NCI-H2029 treated with DMSO at 0.1 percent for 48 hours (cell line): Measurements from ENCODE around the gene RAB9A.
"Not testable (repeated sequence)": the region's sequence is repeated elsewhere in the genome, so short reads cannot be mapped to it uniquely, and the experiment has no call there.

Source experiments
- DNase-seq: peaks from one replicate; lab custom pipeline; 2025; lab: John Stamatoyannopoulos, UW

RAB9A gene

GRCh38 chrX:13688958-13689740, at the start of gene RAB9A:
Gene RAB9A, plus strand, starts transcription at chrX:13689128. Its CDS starts 19,619 bp downstream, at chrX:13708747.
- no peak for DNase-seq

- not testable (repeated sequence) for DNase-seq
These were observed 47.2 kb upstream of the RAB9A start for GRCh38 chrX:13641684-13642083.

GRCh38 chrX:13645464-13646153, 43.3 kb upstream of the RAB9A start:
- no peak for DNase-seq

GRCh38 chrX:13646154-13646549, 42.8 kb upstream of the RAB9A start:
- DNase-seq: no peak

- no peak for DNase-seq
These were observed 41.2 kb upstream of the RAB9A start for GRCh38 chrX:13647709-13648212.

GRCh38 chrX:13648336-13648735, 40.6 kb upstream of the RAB9A start:
- DNase-seq: not testable (repeated sequence)

GRCh38 chrX:13649838-13650237, 39.1 kb upstream of the RAB9A start:
- no peak for DNase-seq

GRCh38 chrX:13650318-13650717, 38.6 kb upstream of the RAB9A start:
- DNase-seq: no peak

GRCh38 chrX:13651150-13651549, 37.8 kb upstream of the RAB9A start:
- no peak for DNase-seq

- no peak for DNase-seq
These were observed 36.6 kb upstream of the RAB9A start for GRCh38 chrX:13652287-13652793.

GRCh38 chrX:13652850-13653693, 35.9 kb upstream of the RAB9A start, which contains the start of gene TCEANC:
Gene TCEANC, plus strand, starts transcription at chrX:13653141. Its CDS starts 9,368 bp downstream, at chrX:13662509.
- no peak for DNase-seq

GRCh38 chrX:13654116-13654515, 34.8 kb upstream of the RAB9A start:
- no peak for DNase-seq

GRCh38 chrX:13655674-13656073, 33.3 kb upstream of the RAB9A start:
- DNase-seq: no peak

GRCh38 chrX:13658602-13659001, 30.3 kb upstream of the RAB9A start:
- no peak for DNase-seq

GRCh38 chrX:13659063-13659462, 29.9 kb upstream of the RAB9A start:
- DNase-seq: no peak

- no peak for DNase-seq
These were observed 27.1 kb upstream of the RAB9A start for GRCh38 chrX:13661735-13662288.

GRCh38 chrX:13662355-13662791, 26.6 kb upstream of the RAB9A start:
- DNase-seq: no peak

GRCh38 chrX:13664020-13664419, 24.9 kb upstream of the RAB9A start:
- no peak for DNase-seq

GRCh38 chrX:13666836-13667235, 22.1 kb upstream of the RAB9A start:
- DNase-seq: no peak

GRCh38 chrX:13667919-13668318, 21.0 kb upstream of the RAB9A start:
- no peak for DNase-seq

GRCh38 chrX:13669246-13669737, 19.6 kb upstream of the RAB9A start:
- peak; percentile 53 for DNase-seq
